Stimulated activated CD8-positive, alpha-beta memory T cell treated with anti-CD3 and anti-CD28 coated beads, Interleukin-4, amount 100 ng/mL, for 4 hours (primary cell): ENCODE data around the gene STARD10.

Experiments
- DNase-seq, 2 donors: peaks; one replicate each; pipeline ENCODE4 v3.0.0-alpha.2; 2020; ENCODE audit warnings: low read depth in 2 of 2, low spot score in 1 of 2

Gene STARD10

DNA sequence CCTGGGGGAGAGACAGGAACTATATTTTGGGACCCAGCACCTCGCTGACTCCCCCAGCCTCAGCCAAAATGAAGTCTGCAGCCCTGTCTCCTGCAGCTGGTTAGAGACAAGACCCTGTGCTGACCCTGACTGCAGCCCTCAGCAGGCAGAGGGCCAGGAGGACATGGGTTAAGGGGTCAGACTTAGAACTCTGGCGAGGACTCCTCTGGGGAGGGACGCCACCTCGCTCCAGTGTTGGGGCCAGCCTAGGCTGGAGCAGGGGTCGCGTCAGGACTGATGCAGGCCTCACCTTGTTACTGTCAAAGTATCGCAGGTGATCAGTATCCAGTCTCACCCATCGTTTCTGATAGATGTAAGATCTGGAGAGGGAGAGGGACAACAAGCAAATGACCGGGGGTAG lies 82.7 kb downstream of the STARD10 start:
- no peak for DNase-seq

DNA sequence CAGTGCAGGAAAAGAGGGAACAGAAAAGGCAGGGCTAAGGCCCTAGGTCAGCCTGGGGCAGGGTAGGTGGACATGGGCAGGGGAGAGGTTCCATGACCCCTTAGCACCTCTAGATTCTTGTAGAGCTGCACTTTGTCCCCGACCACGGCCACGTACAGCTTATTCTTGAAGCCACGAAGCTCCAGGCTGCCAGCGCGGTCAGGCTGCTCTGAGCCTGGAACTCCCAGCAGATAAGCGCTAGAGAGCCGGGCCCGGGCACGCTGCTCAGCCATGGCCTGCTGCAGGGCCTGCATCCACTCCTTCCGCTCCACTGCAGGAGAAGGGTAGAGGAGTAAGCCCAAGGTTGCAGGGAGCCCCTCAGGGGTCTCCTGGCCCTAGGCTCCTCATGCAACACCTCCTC lies 83.6 kb downstream of the STARD10 start:
- no peak for DNase-seq

DNA sequence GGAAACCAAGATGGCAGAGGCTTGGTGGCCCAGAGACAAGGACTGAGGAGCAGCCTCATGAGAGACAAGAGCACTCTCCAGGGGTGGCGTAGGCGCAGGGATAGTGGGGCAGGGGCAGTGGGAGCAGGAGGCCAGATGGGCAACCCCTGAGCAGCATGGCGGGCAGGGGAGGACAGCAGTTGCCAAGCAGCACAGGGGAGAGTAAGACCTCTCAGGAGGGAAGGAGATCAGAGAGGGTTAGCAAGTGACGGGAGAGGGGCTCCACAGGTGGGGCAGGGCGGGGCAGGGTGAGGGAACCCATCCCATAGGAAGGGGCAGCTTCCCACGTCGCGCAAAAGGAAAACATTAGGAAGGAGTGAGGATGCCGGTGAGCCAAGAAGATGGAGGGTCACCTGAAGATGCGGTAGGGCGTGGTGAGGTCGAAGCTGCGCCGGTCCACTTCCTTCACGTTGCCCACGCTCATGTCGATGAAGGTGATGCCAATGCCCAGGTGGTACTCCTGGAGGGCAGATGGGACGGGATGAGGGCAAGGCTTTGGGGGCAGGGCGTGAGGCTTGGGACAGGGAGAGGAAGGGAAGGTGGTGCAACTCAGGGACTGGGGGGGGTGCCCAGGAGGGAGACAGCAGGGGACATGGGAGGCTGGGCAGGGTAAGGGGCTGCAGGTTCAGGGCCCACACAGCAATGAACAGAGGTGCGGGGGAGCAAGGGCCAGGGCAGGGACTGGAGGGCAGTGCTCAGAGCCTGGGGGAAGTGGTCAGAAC lies 84.2 kb downstream of the STARD10 start:
- no peak for DNase-seq

DNA sequence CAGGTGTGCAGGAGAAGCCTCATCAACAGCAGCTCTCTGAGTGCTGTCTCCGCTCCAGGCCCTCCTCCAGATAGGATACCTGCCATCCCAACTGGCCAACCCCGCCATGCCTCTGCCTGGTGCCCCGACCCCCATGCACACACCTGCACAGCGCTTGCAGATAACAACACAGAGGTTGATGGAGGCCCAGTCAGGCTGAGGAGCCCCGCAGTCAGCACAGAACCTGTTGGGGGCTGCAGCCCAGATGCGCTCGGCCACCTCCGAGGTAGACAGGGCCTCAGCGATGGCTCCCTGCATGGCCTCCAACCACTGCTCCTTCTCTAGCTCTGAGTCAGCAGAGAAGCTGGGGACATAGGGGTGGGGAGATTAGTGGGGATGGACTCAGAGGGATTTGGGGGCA lies 86.8 kb downstream of the STARD10 start:
- no peak for DNase-seq

DNA sequence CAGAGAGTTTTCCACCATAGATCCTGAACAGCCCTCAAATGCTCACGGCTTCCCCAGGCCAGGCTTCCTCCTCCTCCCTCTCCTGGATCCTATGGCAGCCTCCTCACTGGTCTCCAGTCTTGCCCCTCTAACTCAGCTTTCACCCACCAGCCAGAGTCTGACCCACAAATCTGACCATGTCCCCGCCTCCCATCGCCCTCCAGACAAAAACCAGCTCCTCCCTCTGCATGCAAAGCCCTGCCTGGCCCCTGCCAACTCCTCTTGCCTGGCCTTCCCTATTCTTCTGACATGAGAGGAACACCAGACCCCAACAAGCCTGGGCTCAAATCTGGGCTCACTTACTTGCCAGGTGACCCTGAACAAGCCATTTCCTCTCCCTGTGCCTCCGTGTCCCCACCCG lies 87.3 kb downstream of the STARD10 start:
- no peak for DNase-seq

- no peak for DNase-seq
Measured at GRCh38 chr11:72705442-72706365, 88.1 kb downstream of the STARD10 start.

GRCh38 chr11:72704783-72705265 lies 89.0 kb downstream of the STARD10 start:
- DNase-seq = no peak
